ENCODE data around the gene EEPD1.

Gene EEPD1

GRCh38 chr7:36280840-36281812 lies 128.1 kb downstream of the EEPD1 start:
- peak; percentile 57 for DNase-seq (ENCODE audit: low read depth)

GRCh38 chr7:36281945-36282717 lies 129.1 kb downstream of the EEPD1 start:
- DNase-seq (ENCODE audit: low read depth): no peak

- DNase-seq (ENCODE audit: low read depth): no peak
These were observed 130.1 kb downstream of the EEPD1 start for GRCh38 chr7:36283181-36283580.

- DNase-seq (ENCODE audit: low read depth): no peak
These were observed 130.7 kb downstream of the EEPD1 start for GRCh38 chr7:36283711-36284130.

GRCh38 chr7:36284456-36285090 lies 131.5 kb downstream of the EEPD1 start:
- DNase-seq (ENCODE audit: low read depth): no peak

GRCh38 chr7:36285276-36285675 lies 132.2 kb downstream of the EEPD1 start:
- DNase-seq (ENCODE audit: low read depth): no peak

GRCh38 chr7:36286226-36286625 lies 133.2 kb downstream of the EEPD1 start:
- no peak for DNase-seq (ENCODE audit: low read depth)

- DNase-seq (ENCODE audit: low read depth): no peak
These were observed 133.6 kb downstream of the EEPD1 start for GRCh38 chr7:36286688-36287087.

- no peak for DNase-seq (ENCODE audit: low read depth)
These were observed 134.6 kb downstream of the EEPD1 start for GRCh38 chr7:36287371-36288241.

- DNase-seq (ENCODE audit: low read depth): no peak
These were observed 135.4 kb downstream of the EEPD1 start for GRCh38 chr7:36288501-36288900.

GRCh38 chr7:36289833-36290661 lies 137.0 kb downstream of the EEPD1 start:
- DNase-seq (ENCODE audit: low read depth): no peak

- peak; percentile 71 for DNase-seq (ENCODE audit: low read depth)
These were observed 138.6 kb downstream of the EEPD1 start for GRCh38 chr7:36291387-36292316.

- no peak for DNase-seq (ENCODE audit: low read depth)
These were observed 142.0 kb downstream of the EEPD1 start for GRCh38 chr7:36295090-36295489.

GRCh38 chr7:36296284-36296683 lies 143.2 kb downstream of the EEPD1 start:
- DNase-seq (ENCODE audit: low read depth): no peak

GRCh38 chr7:36297364-36298009 lies 144.4 kb downstream of the EEPD1 start:
- no peak for DNase-seq (ENCODE audit: low read depth)

- no peak for DNase-seq (ENCODE audit: low read depth)
These were observed 145.1 kb downstream of the EEPD1 start for GRCh38 chr7:36298106-36298505.

GRCh38 chr7:36299223-36299774 lies 146.2 kb downstream of the EEPD1 start:
- DNase-seq (ENCODE audit: low read depth): no peak

- no peak for DNase-seq (ENCODE audit: low read depth)
These were observed 146.8 kb downstream of the EEPD1 start for GRCh38 chr7:36299823-36300341.

Measured in fibroblast of the conjunctiva (primary cell).